Rectal smooth muscle tissue (tissue), 1 donor: ENCODE measurements around the gene PPM1M.

Source experiments
- H3K27ac ChIP-seq: one replicate; pipeline ENCODE4 v1.7.0; 2013; ENCODE audit warnings: low read depth, low read length, inconsistent platforms
- H3K27me3 ChIP-seq: one replicate; pipeline ENCODE4 v1.7.0; 2013; ENCODE audit warnings: low read length; ENCODE audit not compliant: control insufficient read depth, insufficient read depth
- H3K36me3 ChIP-seq: one replicate; pipeline ENCODE4 v1.7.0; 2013; ENCODE audit warnings: low read length; ENCODE audit not compliant: control insufficient read depth, insufficient read depth
- H3K4me1 ChIP-seq: one replicate; pipeline ENCODE4 v1.7.0; 2013; ENCODE audit warnings: low read length; ENCODE audit not compliant: control insufficient read depth, insufficient read depth
- H3K4me3 ChIP-seq: one replicate; pipeline ENCODE4 v1.7.0; 2013; ENCODE audit warnings: low read length
- H3K9ac ChIP-seq: one replicate; pipeline ENCODE4 v1.7.0; 2013; ENCODE audit warnings: low read length

Gene PPM1M, protein sequence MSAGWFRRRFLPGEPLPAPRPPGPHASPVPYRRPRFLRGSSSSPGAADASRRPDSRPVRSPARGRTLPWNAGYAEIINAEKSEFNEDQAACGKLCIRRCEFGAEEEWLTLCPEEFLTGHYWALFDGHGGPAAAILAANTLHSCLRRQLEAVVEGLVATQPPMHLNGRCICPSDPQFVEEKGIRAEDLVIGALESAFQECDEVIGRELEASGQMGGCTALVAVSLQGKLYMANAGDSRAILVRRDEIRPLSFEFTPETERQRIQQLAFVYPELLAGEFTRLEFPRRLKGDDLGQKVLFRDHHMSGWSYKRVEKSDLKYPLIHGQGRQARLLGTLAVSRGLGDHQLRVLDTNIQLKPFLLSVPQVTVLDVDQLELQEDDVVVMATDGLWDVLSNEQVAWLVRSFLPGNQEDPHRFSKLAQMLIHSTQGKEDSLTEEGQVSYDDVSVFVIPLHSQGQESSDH

GRCh38 chr3:52245322-52246263, at the start of gene PPM1M:
Gene PPM1M (plus strand): TSS chr3:52245759. CDS start chr3:52245825, 66 bp downstream.
- H3K9ac ChIP-seq, result peak within 1 kb of the TSS; percentile 86
- peak within 1 kb of the TSS; percentile 86 for H3K27ac ChIP-seq
- peaks cover 5% of the 10 kb centered on the region for H3K4me1 ChIP-seq
- peaks cover 3% of the 10 kb centered on the region for H3K36me3 ChIP-seq
- no peaks in the 10 kb centered on the region for H3K27me3 ChIP-seq
- H3K4me3 ChIP-seq, result peak within 1 kb of the TSS; percentile 68

- H3K27me3 ChIP-seq, result no peaks in the 10 kb centered on the region
- no peaks in the 10 kb centered on the region for H3K36me3 ChIP-seq
- no peak overlapping the region for H3K27ac ChIP-seq
- peaks cover 12% of the 10 kb centered on the region for H3K4me1 ChIP-seq
- no peak overlapping the region for H3K4me3 ChIP-seq
- no peak overlapping the region for H3K9ac ChIP-seq
These were observed 49.7 kb upstream of the PPM1M start for GRCh38 chr3:52195823-52196331.

DNA sequence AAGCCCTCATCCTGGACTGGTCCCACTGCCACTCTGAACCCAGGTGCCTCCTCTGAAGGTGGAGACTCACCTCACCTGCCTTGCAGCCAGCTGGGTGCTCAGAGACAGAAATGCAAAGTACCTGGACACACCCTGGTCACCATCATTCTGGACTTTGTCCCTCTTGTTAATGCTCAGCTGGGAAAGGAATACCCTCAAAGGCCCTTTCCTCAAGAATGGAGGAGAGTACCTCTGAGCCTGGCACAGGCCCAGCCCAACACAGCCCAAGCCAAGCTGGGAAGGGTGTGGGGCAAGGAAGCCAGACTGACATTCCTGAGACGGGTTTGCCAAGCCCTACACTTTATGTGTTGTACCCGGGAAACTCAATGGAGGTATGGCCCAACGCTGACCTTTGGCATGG, 48.6 kb upstream of the PPM1M start:
- no peaks in the 10 kb centered on the region for H3K36me3 ChIP-seq
- no peaks in the 10 kb centered on the region for H3K27me3 ChIP-seq
- no peak overlapping the region for H3K9ac ChIP-seq
- no peak overlapping the region for H3K27ac ChIP-seq
- H3K4me1 ChIP-seq, result peaks cover 12% of the 10 kb centered on the region
- peak overlapping the region; percentile 72 for H3K4me3 ChIP-seq

- Histone ChIP-seq H3K9ac (peak overlapping the region; percentile 8), H3K27me3 (no peaks in the 10 kb centered on the region), H3K27ac (peak overlapping the region; percentile 69), H3K4me1 (peaks cover 12% of the 10 kb centered on the region), H3K4me3 (peak overlapping the region; percentile 72), H3K36me3 (peaks cover 2% of the 10 kb centered on the region)
These were observed 48.1 kb upstream of the PPM1M start for GRCh38 chr3:52197499-52197841.

DNA sequence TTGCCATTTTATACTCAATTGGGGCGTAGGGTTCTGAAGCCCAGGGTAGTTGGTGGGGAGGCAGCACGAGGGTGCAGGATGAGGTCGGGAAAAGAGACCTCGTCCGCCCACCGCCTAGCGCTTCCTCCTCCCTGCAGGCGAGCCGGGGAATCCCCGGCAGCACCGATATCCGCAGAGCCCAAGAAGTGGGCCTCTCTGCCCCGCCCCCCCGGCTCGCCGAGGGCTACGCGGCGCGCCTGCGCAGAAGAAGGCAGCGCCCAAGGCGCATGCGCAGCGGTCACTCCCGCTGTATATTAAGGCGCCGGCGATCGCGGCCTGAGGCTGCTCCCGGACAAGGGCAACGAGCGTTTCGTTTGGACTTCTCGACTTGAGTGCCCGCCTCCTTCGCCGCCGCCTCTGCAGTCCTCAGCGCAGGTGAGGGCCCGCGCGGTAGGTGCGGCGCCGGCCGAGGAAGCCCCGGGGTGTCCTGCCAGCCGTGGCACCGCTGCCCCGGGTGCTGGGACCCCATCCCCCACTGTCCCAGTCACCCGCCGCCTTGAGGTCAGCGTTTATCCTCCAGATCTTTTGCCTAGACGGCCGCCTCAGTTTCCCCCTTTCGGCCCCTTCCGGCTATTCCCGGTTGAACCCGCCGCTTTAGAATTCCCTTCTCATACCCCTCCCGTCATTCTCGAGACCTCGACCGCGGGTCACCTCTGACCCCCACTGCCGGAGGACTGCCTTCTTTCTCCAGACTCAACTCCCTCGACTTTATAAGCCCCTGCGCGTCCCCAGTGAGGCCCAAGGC, 47.5 kb upstream of the PPM1M start, which contains the start of gene ALAS1:
TSS of gene ALAS1 (plus strand) at position 319 of the 784 bp plus-strand sequence. CDS start 1,082 bp downstream, outside the sequence.
- Histone ChIP-seq H3K36me3 (peaks cover 8% of the 10 kb centered on the region), H3K27ac (peak within 1 kb of the TSS; percentile 69), H3K9ac (peak within 1 kb of the TSS; percentile 42), H3K4me3 (peak within 1 kb of the TSS; percentile 80), H3K4me1 (peaks cover 12% of the 10 kb centered on the region), H3K27me3 (no peaks in the 10 kb centered on the region)

- Histone ChIP-seq H3K9ac (peak overlapping the region; percentile 42), H3K4me3 (peak overlapping the region; percentile 80), H3K4me1 (peaks cover 12% of the 10 kb centered on the region), H3K27me3 (no peaks in the 10 kb centered on the region), H3K36me3 (peaks cover 16% of the 10 kb centered on the region), H3K27ac (no peak overlapping the region)
These were observed 46.6 kb upstream of the PPM1M start for GRCh38 chr3:52198643-52199608.

GRCh38 chr3:52200981-52201679, 44.4 kb upstream of the PPM1M start:
- Histone ChIP-seq H3K27ac (no peak overlapping the region), H3K4me1 (peaks cover 12% of the 10 kb centered on the region), H3K4me3 (no peak overlapping the region)

DNA sequence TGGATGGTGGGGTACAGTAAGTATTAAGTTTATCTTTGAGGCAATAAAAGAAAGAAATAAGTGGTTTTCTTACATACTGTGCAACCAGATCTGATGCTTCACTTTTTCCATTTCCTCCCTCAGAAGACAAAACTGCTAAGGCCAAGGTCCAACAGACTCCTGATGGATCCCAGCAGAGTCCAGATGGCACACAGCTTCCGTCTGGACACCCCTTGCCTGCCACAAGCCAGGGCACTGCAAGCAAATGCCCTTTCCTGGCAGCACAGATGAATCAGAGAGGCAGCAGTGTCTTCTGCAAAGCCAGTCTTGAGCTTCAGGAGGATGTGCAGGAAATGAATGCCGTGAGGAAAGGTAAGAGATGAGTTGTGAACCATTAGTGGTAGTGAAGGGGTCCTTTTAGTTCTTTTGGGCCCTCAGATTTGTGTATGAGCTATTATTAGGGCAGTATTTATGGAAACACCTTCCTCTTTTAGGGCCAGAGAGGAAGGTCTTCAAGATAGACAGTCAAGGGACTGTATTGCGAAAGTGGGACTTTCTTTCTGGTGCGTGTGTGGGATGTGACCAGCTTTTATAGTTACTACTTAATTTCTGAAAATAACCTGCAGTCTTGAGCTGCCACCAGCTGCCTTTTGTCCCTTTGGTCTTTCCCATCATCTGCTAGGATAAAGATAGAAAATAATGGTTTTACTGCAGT, 43.0 kb upstream of the PPM1M start:
- Histone ChIP-seq H3K9ac (no peak overlapping the region), H3K4me1 (peaks cover 8% of the 10 kb centered on the region), H3K27ac (no peak overlapping the region), H3K36me3 (peaks cover 43% of the 10 kb centered on the region), H3K27me3 (no peaks in the 10 kb centered on the region), H3K4me3 (no peak overlapping the region)

More at GRCh38 chr3:52200981-52201679, 44.4 kb upstream of the PPM1M start:
- Histone ChIP-seq H3K27me3 (no peaks in the 10 kb centered on the region), H3K9ac (no peak overlapping the region), H3K36me3 (peaks cover 36% of the 10 kb centered on the region)

DNA sequence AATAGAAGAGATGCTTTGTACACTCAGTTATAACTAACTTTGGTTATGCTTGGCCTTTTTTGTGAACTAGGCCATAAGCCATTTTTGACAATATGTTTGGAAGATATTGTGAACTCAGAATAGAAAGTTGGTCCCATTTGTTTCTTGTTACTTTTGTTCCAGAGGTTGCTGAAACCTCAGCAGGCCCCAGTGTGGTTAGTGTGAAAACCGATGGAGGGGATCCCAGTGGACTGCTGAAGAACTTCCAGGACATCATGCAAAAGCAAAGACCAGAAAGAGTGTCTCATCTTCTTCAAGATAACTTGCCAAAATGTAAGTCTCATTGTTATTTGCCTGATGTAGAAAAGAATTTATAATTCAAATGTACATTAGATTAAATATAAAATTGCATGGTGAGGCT, 41.9 kb upstream of the PPM1M start:
- H3K27ac ChIP-seq, result no peak overlapping the region
- no peaks in the 10 kb centered on the region for H3K27me3 ChIP-seq
- no peak overlapping the region for H3K9ac ChIP-seq
- H3K4me1 ChIP-seq, result peaks cover 6% of the 10 kb centered on the region
- H3K4me3 ChIP-seq, result no peak overlapping the region
- peaks cover 50% of the 10 kb centered on the region for H3K36me3 ChIP-seq

GRCh38 chr3:52204337-52205073, 41.1 kb upstream of the PPM1M start:
- Histone ChIP-seq H3K4me3 (no peak overlapping the region), H3K9ac (no peak overlapping the region), H3K4me1 (no peaks in the 10 kb centered on the region), H3K27ac (no peak overlapping the region), H3K27me3 (no peaks in the 10 kb centered on the region), H3K36me3 (peaks cover 50% of the 10 kb centered on the region)
